ENCODE measurements around the gene RANBP1.

The RANBP1 gene

GRCh38 chr22:20172141-20172613, 56.3 kb downstream of the RANBP1 start:
- TF ChIP-seq CTCF (IDR thresholded peaks at IDR 0.05) = no peak
- Histone ChIP-seq H3K4me3 (no peak overlapping the region), H3K27ac (no peak overlapping the region)
- no peak for DNase-seq (ENCODE audit: low spot score)

GRCh38 chr22:20173246-20173645, 57.3 kb downstream of the RANBP1 start:
- DNase-seq (ENCODE audit: low spot score) = no peak
- Histone ChIP-seq H3K27ac (no peak overlapping the region), H3K4me3 (no peak overlapping the region)
- TF ChIP-seq CTCF (IDR thresholded peaks at IDR 0.05) = no peak

- TF ChIP-seq CTCF (IDR thresholded peaks at IDR 0.05) = no peak
- no peak overlapping the region for H3K4me3 ChIP-seq
- no peak for DNase-seq (ENCODE audit: low spot score)
- H3K27ac ChIP-seq = no peak overlapping the region
Measured at GRCh38 chr22:20173772-20174171, 57.9 kb downstream of the RANBP1 start.

- no peak for DNase-seq (ENCODE audit: low spot score)
- H3K27ac ChIP-seq = no peak overlapping the region
- TF ChIP-seq CTCF (IDR thresholded peaks at IDR 0.05) = no peak
- H3K4me3 ChIP-seq = no peak overlapping the region
Measured at GRCh38 chr22:20174785-20175596, 59.1 kb downstream of the RANBP1 start.

- no peak overlapping the region for H3K4me3 ChIP-seq
- no peak for DNase-seq (ENCODE audit: low spot score)
- H3K27ac ChIP-seq = no peak overlapping the region
- TF ChIP-seq CTCF (IDR thresholded peaks at IDR 0.05) = no peak
Measured at GRCh38 chr22:20175597-20175900, 59.6 kb downstream of the RANBP1 start.

GRCh38 chr22:20176421-20177085, 60.6 kb downstream of the RANBP1 start:
- H3K4me3 ChIP-seq = no peak overlapping the region
- H3K27ac ChIP-seq = no peak overlapping the region
- no peak for DNase-seq (ENCODE audit: low spot score)
- no peak for TF ChIP-seq CTCF (IDR thresholded peaks at IDR 0.05)
